ENCODE data around the gene ERCC6L2.

Gene ERCC6L2

GRCh38 chr9:95862343-95862742 lies 13.1 kb upstream of the ERCC6L2 start:
- H3F3A ChIP-seq (ENCODE audit: insufficient read depth): no peaks in the 10 kb centered on the region
- no peaks in the 10 kb centered on the region for H3K79me2 ChIP-seq (ENCODE audit: insufficient read depth, low read length)
- peaks cover 14% of the 10 kb centered on the region; the same call in 1 of the 2 replicates for H3K9me3 ChIP-seq (ENCODE audit: insufficient read depth, low read length)
- H3K4me2 ChIP-seq (ENCODE audit: low read depth, low read length, poor library complexity, severe bottlenecking): no peak overlapping the region
- no peak overlapping the region for H3K4me3 ChIP-seq (ENCODE audit: insufficient read depth, low read length, poor library complexity, severe bottlenecking)
- no peak for TF ChIP-seq EZH2phosphoT487 (conservative IDR thresholded peaks at IDR 0.05; ENCODE audit: low read length)
- TF ChIP-seq, protein P1, sequence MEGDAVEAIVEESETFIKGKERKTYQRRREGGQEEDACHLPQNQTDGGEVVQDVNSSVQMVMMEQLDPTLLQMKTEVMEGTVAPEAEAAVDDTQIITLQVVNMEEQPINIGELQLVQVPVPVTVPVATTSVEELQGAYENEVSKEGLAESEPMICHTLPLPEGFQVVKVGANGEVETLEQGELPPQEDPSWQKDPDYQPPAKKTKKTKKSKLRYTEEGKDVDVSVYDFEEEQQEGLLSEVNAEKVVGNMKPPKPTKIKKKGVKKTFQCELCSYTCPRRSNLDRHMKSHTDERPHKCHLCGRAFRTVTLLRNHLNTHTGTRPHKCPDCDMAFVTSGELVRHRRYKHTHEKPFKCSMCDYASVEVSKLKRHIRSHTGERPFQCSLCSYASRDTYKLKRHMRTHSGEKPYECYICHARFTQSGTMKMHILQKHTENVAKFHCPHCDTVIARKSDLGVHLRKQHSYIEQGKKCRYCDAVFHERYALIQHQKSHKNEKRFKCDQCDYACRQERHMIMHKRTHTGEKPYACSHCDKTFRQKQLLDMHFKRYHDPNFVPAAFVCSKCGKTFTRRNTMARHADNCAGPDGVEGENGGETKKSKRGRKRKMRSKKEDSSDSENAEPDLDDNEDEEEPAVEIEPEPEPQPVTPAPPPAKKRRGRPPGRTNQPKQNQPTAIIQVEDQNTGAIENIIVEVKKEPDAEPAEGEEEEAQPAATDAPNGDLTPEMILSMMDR (IDR thresholded peaks at IDR 0.05; ENCODE audit: insufficient read depth, low read length, poor library complexity, severe bottlenecking): no peak
- H3K9me2 ChIP-seq (replicated peaks; ENCODE audit: insufficient read depth, low read length): no peaks in the 10 kb centered on the region
- H3K27me3 ChIP-seq (ENCODE audit: low read length): no peaks in the 10 kb centered on the region
- no peak overlapping the region for H2AFZ ChIP-seq (ENCODE audit: low read depth, low read length, severe bottlenecking)
- no peaks in the 10 kb centered on the region for H4K20me1 ChIP-seq (ENCODE audit: low read depth, low read length)
- no peak overlapping the region for H3K9ac ChIP-seq (ENCODE audit: low read length)
- no peak overlapping the region for H3K27ac ChIP-seq (ENCODE audit: low read depth, low read length)
- H3K36me3 ChIP-seq (ENCODE audit: low read length): peaks cover 6% of the 10 kb centered on the region; the same call in 1 of the 2 replicates

- no peaks in the 10 kb centered on the region for H3K79me2 ChIP-seq (ENCODE audit: insufficient read depth, low read length)
- H4K20me1 ChIP-seq (ENCODE audit: low read depth, low read length): no peaks in the 10 kb centered on the region
- H3K9me2 ChIP-seq (replicated peaks; ENCODE audit: insufficient read depth, low read length): no peaks in the 10 kb centered on the region
- H3K4me2 ChIP-seq (ENCODE audit: low read depth, low read length, poor library complexity, severe bottlenecking): no peak overlapping the region
- H3K36me3 ChIP-seq (ENCODE audit: low read length): peaks cover 12% of the 10 kb centered on the region; the same call in 1 of the 2 replicates
- no peak overlapping the region for H3K9ac ChIP-seq (ENCODE audit: low read length)
- no peaks in the 10 kb centered on the region for H3F3A ChIP-seq (ENCODE audit: insufficient read depth)
- H2AFZ ChIP-seq (ENCODE audit: low read depth, low read length, severe bottlenecking): no peak overlapping the region
- peaks cover 14% of the 10 kb centered on the region; the same call in 1 of the 2 replicates for H3K9me3 ChIP-seq (ENCODE audit: insufficient read depth, low read length)
- TF ChIP-seq, protein P1 (IDR thresholded peaks at IDR 0.05; ENCODE audit: insufficient read depth, low read length, poor library complexity, severe bottlenecking): no peak
- no peak for TF ChIP-seq EZH2phosphoT487 (conservative IDR thresholded peaks at IDR 0.05; ENCODE audit: low read length)
- H3K4me3 ChIP-seq (ENCODE audit: insufficient read depth, low read length, poor library complexity, severe bottlenecking): no peak overlapping the region
- no peaks in the 10 kb centered on the region for H3K27me3 ChIP-seq (ENCODE audit: low read length)
- H3K27ac ChIP-seq (ENCODE audit: low read depth, low read length): no peak overlapping the region
Measured at GRCh38 chr9:95864852-95865580, 10.5 kb upstream of the ERCC6L2 start.

- no peaks in the 10 kb centered on the region for H3K9me2 ChIP-seq (replicated peaks; ENCODE audit: insufficient read depth, low read length)
- no peak overlapping the region for H3K4me2 ChIP-seq (ENCODE audit: low read depth, low read length, poor library complexity, severe bottlenecking)
- H3K27me3 ChIP-seq (ENCODE audit: low read length): no peaks in the 10 kb centered on the region
- H3K36me3 ChIP-seq (ENCODE audit: low read length): peaks cover 10% of the 10 kb centered on the region; the same call in 1 of the 2 replicates
- H3F3A ChIP-seq (ENCODE audit: insufficient read depth): 0 out of 2 replicates have a peak, but pooled peaks cover 7% of the 10 kb centered on the region
- H4K20me1 ChIP-seq (ENCODE audit: low read depth, low read length): 0 out of 2 replicates have a peak, but pooled peaks cover 3% of the 10 kb centered on the region
- TF ChIP-seq EZH2phosphoT487 (conservative IDR thresholded peaks at IDR 0.05; ENCODE audit: low read length): no peak
- TF ChIP-seq, protein P1 (IDR thresholded peaks at IDR 0.05; ENCODE audit: insufficient read depth, low read length, poor library complexity, severe bottlenecking): no peak
- no peak overlapping the region for H2AFZ ChIP-seq (ENCODE audit: low read depth, low read length, severe bottlenecking)
- no peak overlapping the region for H3K27ac ChIP-seq (ENCODE audit: low read depth, low read length)
- H3K4me3 ChIP-seq (ENCODE audit: insufficient read depth, low read length, poor library complexity, severe bottlenecking): no peak overlapping the region
- H3K9me3 ChIP-seq (ENCODE audit: insufficient read depth, low read length): no peaks in the 10 kb centered on the region
- H3K9ac ChIP-seq (ENCODE audit: low read length): no peak overlapping the region
- H3K79me2 ChIP-seq (ENCODE audit: insufficient read depth, low read length): peaks cover 21% of the 10 kb centered on the region
Measured at GRCh38 chr9:95870352-95870751, 5.1 kb upstream of the ERCC6L2 start.

All from SU-DHL-6 (cell line).